ENCODE measurements around the gene NME7.

DNA sequence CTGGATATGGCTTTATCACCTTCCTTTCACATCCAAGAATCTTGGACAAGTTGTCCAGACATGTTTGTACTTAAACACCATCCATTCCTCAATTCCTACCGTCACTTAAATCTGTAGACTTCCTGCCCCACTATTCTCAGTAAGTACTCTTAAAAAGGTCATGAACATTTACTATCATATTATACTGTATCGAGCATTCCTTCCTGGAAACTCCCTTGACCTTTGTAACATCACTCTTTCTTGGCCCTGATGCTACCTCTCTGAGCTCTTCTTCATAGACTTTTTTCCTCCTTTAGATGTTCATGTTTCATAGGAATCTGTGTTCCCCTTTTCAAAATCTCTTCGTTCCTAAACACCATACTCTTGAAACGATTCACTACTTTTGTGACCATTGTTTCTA, 15.9 kb upstream of the NME7 start:
- no peak for TF ChIP-seq POLR2AphosphoS5 (IDR thresholded peaks at IDR 0.05; ENCODE audit: borderline replicate concordance, low read depth, low read length)
- TF ChIP-seq EZH2 (IDR thresholded peaks at IDR 0.05): no peak
